Posterior vena cava (tissue), 2 donors: ENCODE measurements around the gene TLR8. TPM values are rescaled to one million over a fixed set of nuclear protein-coding genes. Genes with fewer than 3 reads are reported as not detected.

ENCODE experiments used
- DNase-seq: peaks from one replicate; pipeline ENCODE4 v3.0.0-alpha.2; 2020; ENCODE audit warnings: low spot score
- intact Hi-C, 2 donors: fragments of 100-400 bp; cut with DNase I; formaldehyde crosslinking; loops; one replicate each; pipeline versions ENCODE4 v1.14.1 to v1.14.2; 2022 to 2023
- long read RNA-seq, 2 donors: library from polyadenylated mRNA; unstranded; transcript quantifications; one replicate each; pipeline ENCODE4 v2.0.0, GENCODE V29; 2020 to 2021
- total RNA-seq, 2 donors: library from RNA; stranded (reverse); fragmentation: NEBNext Ultra II Directional; extraction: Animal tissue kit (Norgen Biotek cat#: 25700); gene quantifications; one replicate each; pipeline ENCODE4 v1.2.1, GENCODE V29; 2021
- donor health status: DM: yes; HTN: yes; CAD: no.
- donor health status: DM: yes; HTN: yes; CAD: no.

TLR8 gene
- total RNA-seq, result 1 to 10 TPM; 1.3 to 5.1 TPM
- long read RNA-seq, donor 1, result 0 reads
- long read RNA-seq, donor 2, partial matches to known transcripts, result 0 of 1 reads
- long read RNA-seq, donor 2, other reads (novel, unspliced or antisense), result 1 of 1 reads

DNA sequence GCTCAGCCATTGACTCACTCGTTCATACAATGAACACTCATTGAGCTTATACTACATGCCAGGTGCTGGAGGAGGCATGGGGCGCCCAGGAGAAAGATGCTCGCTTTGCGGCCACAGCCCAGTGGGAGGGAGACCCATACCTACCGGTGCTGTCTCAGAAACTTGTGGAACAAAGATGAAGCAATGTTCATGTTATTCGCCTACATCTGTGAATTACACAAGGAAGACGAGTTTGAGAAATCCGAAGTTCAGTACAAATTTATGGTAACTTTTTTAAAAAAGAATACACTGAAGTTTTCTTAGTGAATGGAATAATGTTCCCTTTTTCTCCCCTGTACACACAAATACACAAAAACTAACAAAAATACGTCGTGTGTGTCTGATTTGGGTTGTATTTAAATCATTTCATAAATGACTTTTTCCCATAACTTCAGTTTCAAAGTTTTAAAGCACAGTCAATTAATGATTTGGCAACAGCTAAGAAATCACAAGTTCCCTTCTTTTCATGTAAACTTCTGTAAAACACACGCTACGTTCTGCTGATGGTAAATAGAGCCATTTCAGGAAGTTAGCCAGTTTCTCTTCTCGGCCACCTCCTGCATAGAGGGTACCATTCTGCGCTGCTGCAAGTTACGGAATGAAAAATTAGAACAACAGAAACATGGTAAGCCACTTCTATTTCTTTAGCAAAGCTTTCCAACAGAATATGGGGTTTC, at the start of gene TLR8:
Gene TLR8, plus strand, starts transcription at position 575 of the 716 bp plus-strand sequence. Its CDS starts 87 bp downstream, at position 662.
- intact Hi-C loops, result no loop called here
- no peak for DNase-seq

DNA sequence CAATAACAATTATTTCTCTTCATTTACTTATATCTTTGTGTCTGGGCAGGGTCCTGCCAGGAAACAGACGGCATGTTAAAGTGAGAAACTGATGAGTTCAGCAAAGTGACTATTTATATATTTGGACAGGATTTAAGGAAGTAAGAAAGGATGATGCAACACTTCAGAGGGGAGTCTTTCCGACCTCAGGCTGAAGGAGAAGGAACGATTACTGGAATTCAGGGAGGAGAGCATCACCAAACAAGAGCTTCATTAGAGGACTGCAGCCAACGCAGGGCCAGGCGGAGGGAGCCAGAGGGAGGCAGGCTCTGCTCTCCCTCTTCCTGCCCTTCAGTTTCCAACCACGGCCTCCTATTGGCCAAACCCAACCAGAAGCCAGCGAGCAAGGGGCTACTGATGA, 41.1 kb upstream of the TLR8 start:
- no peak for DNase-seq
- intact Hi-C loops, result no loop called here

DNA sequence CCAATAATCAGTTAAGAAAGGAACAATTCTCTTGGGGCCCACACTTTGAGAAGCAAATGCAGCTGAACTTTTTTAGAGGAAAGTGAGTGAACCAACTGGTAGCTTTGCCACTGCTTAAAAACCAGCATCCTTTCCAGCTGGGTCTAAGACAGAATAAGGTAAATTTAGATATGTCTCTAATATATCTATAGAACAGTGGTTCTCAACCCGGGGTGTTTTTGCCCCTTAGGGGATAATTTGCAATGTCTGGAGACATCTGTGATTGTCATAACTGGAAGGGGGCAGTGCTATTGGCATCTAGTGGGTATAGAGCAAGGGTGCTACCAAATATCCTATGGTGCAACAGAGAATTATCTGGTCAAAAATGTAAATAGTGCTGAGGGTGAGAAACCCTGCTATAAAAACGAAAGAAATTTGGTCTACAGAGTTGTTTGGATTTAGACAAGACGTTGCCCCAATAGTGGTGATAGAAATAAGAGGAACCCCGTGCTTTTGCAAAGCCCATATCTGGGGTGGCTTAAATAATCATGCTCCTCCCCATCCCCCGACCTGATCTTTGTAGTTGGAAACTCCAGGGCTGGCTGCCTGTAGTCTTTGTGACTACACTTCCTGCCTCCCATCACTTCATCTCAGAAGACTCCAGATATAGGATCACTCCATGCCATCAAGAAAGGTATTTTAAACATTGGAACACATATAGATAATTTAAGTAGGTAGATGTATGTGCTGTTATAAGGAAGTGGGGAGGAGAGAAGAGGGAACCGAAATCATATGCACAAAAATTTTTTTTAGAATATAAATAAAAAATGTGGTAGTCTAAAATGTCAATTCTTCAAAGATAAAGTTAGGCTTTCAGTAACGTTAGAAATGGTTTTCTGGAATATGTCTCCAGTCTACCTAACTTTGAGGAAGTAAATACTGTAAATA, 39.7 kb upstream of the TLR8 start, which contains the start of gene TLR7:
Gene TLR7, plus strand, starts transcription at position 622 of the 927 bp plus-strand sequence. CDS start 507 bp downstream, outside the sequence.
- no peak for DNase-seq
- intact Hi-C loops, result no loop called here

DNA sequence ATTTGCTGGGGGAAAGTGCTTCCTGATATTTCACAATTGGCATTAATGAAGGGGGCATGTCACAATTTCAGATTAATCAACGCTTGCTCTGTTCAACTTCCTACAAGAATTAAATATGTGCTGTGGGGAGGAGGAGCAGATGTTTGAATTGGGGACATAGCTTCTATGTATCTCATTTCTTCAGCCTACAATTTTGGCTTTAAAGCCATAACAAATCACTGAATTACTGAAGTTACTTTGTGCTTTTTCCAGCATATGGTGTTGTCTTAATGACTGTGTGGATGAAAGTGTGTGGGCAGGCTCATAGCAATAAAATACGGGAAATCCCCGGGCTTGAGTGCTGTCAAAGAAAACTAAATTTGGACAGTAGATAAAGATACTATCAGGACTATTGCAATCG, 38.7 kb upstream of the TLR8 start:
- intact Hi-C loops, result no loop called here

DNA sequence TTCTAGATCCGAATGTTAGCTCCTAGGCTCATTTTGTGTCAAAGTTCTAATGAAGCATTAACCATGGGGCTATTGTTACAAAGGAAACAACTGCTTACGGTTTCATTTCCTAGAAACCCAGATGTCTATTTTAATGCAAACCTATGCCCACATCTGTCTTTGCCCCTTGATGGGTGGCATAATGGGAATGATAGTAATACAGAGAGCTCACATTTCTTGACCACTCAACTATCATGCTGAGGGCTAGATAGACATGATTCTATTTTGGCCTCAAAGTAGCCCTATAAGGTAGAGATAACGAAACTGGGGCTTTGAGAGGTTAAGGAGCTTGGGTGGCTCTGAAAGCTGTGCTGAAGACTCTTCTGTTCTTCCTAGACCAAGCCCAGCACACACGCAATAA, 37.7 kb upstream of the TLR8 start:
- intact Hi-C loops, result no loop called here
- no peak for DNase-seq

More for the DNA sequence above, 38.7 kb upstream of the TLR8 start:
- DNase-seq, result no peak

DNA sequence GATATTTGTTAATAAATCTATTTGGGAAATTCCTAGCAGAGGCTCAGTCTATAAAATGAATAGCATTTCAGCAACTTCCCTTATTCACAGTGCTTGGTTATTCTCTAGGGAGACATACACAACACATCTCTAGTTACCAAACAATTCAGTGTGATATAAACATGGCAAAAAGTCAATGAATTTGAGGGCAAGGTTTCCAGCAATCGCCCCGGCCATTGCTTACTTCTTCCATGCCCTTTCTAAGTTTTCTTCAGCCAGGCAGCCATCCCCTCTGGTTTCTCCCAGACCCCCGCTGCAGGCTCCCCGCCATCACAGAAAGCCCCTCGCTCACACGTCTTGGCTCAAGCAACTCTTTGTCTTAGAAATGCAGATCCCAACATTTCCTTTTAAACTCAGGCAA, 35.2 kb upstream of the TLR8 start:
- intact Hi-C loops, result no loop called here

DNA sequence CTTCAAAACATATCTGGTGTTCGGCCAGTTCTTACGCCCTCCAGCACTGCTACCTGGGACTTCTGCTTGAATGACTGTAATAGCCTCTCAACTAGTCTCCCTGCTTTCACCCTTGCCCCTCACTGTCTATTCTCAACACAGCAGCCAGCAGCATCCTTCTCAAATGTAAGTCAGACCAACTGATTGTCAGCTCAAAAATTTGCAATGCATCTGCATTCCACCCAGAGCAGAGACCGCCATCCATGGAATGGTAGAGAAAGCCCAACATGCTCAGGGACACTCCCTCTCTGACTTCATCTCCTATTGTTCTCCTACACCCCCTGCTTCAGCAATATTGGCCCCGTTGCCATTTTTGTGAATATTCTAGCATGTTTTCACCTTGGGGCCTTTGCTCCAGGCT, 33.7 kb upstream of the TLR8 start:
- intact Hi-C loops, result no loop called here

More for the DNA sequence above, 35.2 kb upstream of the TLR8 start:
- no peak for DNase-seq

DNA sequence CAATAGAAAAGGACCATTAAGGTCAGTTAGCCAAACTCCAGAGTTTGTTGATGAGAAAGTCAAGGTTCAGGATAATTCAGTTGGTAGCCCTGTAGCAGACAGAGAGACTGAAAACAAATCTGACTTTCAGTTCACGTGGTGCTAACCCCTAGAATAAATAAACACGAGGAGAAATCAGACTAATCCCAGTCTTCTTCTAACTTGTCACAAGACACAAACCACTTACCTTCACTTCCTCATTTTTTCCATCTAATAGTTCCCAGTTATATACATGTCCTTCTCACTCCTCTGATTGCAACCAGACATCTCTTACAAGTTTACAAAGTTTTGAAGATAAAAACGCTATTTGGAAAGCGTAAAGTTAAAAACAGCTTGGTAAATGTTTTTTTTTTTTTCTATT, 31.8 kb upstream of the TLR8 start:
- DNase-seq, result no peak
- intact Hi-C loops, result no loop called here

More for the DNA sequence above, 33.7 kb upstream of the TLR8 start:
- no peak for DNase-seq

DNA sequence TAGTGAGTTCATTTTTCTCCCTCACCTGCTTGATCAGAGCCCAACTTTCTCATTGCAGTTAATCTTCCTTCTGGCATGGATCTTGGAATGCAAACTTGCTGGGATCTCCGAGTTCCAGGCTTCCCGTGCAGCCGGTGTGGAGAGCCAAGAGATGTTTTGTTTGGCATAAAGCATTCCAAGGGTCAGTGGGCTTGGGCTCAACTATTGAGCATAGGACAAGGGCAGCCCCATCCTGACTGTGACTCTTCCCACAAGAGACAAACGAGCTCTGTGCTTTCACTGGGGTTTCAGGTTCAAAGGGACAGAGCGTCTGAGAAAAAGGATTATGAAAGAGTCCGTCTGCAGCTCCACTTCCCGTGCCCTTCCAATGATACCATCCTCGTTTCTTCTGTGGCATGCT, 29.0 kb upstream of the TLR8 start:
- no peak for DNase-seq
- intact Hi-C loops, result no loop called here

DNA sequence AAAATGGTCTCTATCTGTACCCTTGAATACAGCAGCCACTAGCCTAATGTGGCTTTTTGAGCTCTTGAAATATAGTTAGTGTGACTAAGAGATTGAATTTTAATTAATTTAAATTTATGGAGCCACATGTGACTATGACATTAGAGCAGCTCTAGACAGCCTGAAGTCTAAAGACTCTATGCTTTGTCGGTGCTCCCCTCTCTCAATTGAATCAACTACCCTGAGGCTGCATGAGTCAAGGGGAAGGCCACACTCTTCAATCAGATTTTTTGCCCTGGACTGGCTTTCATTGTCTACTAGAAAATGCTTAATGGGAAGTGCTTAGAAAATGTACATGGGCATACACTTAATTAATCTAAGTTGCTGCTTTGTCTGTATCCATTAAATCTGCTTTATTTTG, 27.9 kb upstream of the TLR8 start:
- DNase-seq, result no peak
- intact Hi-C loops, result no loop called here

DNA sequence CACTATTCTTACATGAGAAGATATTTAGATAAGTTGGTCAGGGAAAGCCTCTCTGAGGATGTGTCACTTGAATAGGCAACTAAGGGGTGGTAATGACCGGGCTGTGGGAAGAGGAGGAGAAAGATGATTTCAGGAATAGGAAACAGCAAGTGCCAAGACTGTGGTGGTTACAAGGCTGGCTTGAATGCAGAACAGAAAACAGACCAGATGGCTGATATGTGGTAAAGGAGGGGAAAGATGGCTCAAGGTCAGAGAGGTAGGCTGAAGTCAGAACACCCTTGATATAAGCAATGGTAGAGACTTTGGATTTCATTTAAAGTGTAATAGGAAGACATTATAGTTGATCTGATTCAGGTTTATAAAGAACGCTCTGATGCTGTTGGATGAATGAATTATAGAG, 24.5 kb upstream of the TLR8 start:
- intact Hi-C loops, result no loop called here
- DNase-seq, result no peak

DNA sequence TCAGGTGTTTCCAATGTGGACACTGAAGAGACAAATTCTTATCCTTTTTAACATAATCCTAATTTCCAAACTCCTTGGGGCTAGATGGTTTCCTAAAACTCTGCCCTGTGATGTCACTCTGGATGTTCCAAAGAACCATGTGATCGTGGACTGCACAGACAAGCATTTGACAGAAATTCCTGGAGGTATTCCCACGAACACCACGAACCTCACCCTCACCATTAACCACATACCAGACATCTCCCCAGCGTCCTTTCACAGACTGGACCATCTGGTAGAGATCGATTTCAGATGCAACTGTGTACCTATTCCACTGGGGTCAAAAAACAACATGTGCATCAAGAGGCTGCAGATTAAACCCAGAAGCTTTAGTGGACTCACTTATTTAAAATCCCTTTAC, 20.9 kb upstream of the TLR8 start:
- no peak for DNase-seq
- intact Hi-C loops, result no loop called here

DNA sequence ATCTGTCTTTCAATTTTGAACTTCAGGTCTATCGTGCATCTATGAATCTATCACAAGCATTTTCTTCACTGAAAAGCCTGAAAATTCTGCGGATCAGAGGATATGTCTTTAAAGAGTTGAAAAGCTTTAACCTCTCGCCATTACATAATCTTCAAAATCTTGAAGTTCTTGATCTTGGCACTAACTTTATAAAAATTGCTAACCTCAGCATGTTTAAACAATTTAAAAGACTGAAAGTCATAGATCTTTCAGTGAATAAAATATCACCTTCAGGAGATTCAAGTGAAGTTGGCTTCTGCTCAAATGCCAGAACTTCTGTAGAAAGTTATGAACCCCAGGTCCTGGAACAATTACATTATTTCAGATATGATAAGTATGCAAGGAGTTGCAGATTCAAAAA, 19.9 kb upstream of the TLR8 start:
- intact Hi-C loops, result no loop called here
- no peak for DNase-seq

DNA sequence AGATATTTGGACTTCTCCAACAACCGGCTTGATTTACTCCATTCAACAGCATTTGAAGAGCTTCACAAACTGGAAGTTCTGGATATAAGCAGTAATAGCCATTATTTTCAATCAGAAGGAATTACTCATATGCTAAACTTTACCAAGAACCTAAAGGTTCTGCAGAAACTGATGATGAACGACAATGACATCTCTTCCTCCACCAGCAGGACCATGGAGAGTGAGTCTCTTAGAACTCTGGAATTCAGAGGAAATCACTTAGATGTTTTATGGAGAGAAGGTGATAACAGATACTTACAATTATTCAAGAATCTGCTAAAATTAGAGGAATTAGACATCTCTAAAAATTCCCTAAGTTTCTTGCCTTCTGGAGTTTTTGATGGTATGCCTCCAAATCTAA, 19.3 kb upstream of the TLR8 start:
- DNase-seq, result no peak
- intact Hi-C loops, result no loop called here

DNA sequence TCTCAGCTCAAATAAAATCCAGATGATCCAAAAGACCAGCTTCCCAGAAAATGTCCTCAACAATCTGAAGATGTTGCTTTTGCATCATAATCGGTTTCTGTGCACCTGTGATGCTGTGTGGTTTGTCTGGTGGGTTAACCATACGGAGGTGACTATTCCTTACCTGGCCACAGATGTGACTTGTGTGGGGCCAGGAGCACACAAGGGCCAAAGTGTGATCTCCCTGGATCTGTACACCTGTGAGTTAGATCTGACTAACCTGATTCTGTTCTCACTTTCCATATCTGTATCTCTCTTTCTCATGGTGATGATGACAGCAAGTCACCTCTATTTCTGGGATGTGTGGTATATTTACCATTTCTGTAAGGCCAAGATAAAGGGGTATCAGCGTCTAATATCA, 18.7 kb upstream of the TLR8 start:
- DNase-seq, result no peak

DNA sequence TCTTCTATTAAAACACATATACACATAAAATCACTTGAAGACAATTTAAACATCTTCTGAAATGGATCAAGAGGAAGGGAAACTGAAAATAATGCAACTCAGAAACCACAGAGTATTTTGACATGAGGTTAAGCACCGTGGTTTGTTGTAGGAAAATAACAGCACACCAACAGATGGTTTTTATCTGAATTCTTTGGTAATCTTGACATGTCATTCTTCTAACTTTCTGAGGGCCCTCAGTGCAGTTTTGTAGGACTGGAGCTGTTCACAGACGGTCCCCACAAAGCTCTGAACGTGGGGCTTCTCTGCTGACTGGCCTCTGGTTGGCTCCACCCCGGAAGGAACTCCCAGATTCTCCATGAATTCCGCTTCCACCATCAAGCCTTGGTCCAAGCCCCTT, 16.0 kb upstream of the TLR8 start:
- intact Hi-C loops, result loop anchor here in 1 of 2 donors (10.0 kb wide), 1 partner anchor 76 kb away; no protein-coding TSS in a partner anchor
- no peak for DNase-seq

More for the DNA sequence above, 18.7 kb upstream of the TLR8 start:
- intact Hi-C loops, result no loop called here

DNA sequence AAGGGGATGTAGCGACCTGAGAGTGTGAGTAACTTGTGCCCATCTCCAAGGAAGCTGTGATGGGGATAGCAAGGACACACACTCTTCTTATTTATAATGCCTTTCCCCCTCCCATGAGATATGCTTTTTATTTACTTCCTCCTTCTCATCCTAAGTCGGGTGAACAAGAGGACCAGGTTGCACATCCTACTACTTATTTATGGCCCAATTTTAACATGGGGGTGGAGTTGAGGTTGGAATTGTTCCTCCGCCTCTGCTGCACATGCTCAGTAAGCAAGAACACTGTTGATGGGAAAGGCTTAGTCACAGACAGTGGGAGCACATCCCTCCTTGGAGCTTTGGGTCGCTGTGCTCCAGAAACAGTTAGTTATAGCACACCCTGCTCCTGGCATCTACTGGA, 15.2 kb upstream of the TLR8 start:
- no peak for DNase-seq
- intact Hi-C loops, result loop anchor here in 1 of 2 donors (10.0 kb wide), 1 partner anchor 76 kb away; no protein-coding TSS in a partner anchor

DNA sequence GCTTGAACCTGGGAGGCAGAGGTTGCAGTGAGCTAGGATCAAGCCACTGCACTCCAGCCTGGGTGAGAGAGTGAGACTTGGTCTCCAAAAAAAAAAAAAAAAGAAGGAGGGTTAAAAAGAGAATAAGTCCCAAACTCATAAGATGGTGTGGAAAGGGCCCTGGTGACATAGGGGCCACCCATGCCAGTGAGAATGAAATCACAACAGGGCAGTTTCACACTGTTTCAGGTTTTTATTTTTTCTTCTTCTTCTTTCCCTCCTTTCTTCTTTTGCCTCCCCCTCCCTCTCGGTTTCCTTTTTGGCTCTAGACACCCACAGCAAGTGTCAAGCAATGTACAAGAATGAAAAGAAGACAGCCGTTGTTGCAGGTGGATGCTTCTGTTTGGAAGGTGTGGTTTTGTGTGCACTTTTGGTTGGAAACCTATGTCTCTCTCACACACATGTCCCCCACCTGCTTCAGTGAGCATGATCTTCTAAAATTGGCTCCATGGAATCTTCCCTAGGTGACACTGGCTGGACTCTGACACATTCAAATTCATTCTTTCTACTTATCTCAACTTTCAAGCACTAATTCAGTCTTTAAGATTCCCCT, 14.4 kb upstream of the TLR8 start:
- DNase-seq, result no peak
- intact Hi-C loops, result loop anchor here in 1 of 2 donors (10.0 kb wide), 1 partner anchor 77 kb away; no protein-coding TSS in a partner anchor

DNA sequence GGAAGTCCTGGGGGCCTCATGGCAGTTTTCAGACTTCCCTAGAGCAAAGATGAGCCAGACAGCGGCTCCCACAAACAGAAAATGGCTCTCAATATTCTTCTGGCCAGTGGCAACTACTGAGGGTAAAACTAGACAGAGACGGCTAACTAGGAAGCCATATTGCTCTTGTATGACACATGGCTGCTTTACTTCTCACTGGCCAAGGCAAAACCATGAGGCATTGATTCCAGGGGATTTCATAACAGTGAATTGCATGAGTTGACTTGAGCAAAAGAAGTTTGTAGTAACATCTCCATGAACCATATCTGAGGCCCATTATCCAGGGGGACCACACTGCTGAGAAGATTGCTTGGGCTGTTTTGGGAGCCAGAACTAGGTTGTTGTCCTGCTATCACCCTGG, 13.7 kb upstream of the TLR8 start:
- DNase-seq, result no peak
- intact Hi-C loops, result loop anchor here in 1 of 2 donors (10.0 kb wide), 1 partner anchor 78 kb away; no protein-coding TSS in a partner anchor
